Measurements from ENCODE around the gene CDC42BPB. TPM values are rescaled to one million over a fixed set of nuclear protein-coding genes. Genes with fewer than 3 reads are reported as not detected.

The CDC42BPB gene
- polyA plus RNA-seq, 1 donor (not counting 4 experiments of a cell fraction or from before 2014, with no cell fraction given), result 41.3 TPM

DNA sequence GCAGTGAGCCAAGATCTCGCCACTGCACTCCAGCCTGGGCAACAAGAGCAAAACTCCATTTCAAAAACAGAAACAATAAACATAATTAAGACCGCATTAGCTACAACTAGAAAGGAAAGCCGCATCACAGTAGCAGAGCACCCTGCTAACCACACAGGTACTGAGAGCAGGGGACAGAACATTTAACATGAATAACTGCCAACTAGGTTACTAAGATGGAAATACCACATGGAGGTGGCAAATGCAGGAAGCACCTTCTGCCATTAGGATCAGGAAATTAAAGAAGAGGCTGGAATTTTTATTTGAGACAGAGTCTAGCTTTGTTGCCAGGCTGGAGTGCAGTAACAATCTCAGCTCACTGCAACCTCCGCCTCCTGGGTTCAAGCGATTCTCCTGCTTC is 41.9 kb downstream of the CDC42BPB start:
- Histone ChIP-seq H3K9me1 (ENCODE audit: control insufficient read depth, extremely low read depth, insufficient read depth, low read length) (peaks cover 10% of the 10 kb centered on the region), H3K4me1 (ENCODE audit: control insufficient read depth, extremely low read depth, insufficient read depth, low read length) (peaks cover 17% of the 10 kb centered on the region), H3K79me2 (ENCODE audit: control insufficient read depth, insufficient read depth, low read length) (peaks cover 80% of the 10 kb centered on the region), H3K27me3 (ENCODE audit: control insufficient read depth, extremely low read depth, insufficient read depth, low read length) (no peaks in the 10 kb centered on the region), H3K27ac (ENCODE audit: control insufficient read depth, insufficient read depth, low read length) (no peak overlapping the region), H3K9me3 (ENCODE audit: control insufficient read depth, low read depth, low read length) (no peaks in the 10 kb centered on the region), H2AFZ (ENCODE audit: control insufficient read depth, low read length) (no peak overlapping the region), H3K4me3 (ENCODE audit: control insufficient read depth in 2 of 3, extremely low read depth in 1 of 3, insufficient read depth in 2 of 3, low read depth in 1 of 3, low read length in 3 of 3) (no peak overlapping the region), H3K4me2 (ENCODE audit: control insufficient read depth, extremely low read depth, insufficient read depth, low read depth, low read length) (no peak overlapping the region), H4K20me1 (ENCODE audit: control insufficient read depth, extremely low read depth, insufficient read depth, low read length) (peaks cover 42% of the 10 kb centered on the region), H3K36me3 (ENCODE audit: control insufficient read depth in 2 of 2, extremely low read depth in 1 of 2, insufficient read depth in 2 of 2, low read length in 2 of 2) (peaks cover 3 to 8% of the 10 kb centered on the region in 2 experiments), H3K9ac (ENCODE audit: control insufficient read depth, extremely low read depth, insufficient read depth, low read length) (no peak overlapping the region)
- FAIRE-seq (no peak), DNase-seq (ENCODE audit: low read depth, low spot score) (no peak)
- TF ChIP-seq EZH2 (IDR thresholded peaks at IDR 0.05; ENCODE audit: low read length), result no peak
- TF ChIP-seq, protein P1, sequence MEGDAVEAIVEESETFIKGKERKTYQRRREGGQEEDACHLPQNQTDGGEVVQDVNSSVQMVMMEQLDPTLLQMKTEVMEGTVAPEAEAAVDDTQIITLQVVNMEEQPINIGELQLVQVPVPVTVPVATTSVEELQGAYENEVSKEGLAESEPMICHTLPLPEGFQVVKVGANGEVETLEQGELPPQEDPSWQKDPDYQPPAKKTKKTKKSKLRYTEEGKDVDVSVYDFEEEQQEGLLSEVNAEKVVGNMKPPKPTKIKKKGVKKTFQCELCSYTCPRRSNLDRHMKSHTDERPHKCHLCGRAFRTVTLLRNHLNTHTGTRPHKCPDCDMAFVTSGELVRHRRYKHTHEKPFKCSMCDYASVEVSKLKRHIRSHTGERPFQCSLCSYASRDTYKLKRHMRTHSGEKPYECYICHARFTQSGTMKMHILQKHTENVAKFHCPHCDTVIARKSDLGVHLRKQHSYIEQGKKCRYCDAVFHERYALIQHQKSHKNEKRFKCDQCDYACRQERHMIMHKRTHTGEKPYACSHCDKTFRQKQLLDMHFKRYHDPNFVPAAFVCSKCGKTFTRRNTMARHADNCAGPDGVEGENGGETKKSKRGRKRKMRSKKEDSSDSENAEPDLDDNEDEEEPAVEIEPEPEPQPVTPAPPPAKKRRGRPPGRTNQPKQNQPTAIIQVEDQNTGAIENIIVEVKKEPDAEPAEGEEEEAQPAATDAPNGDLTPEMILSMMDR (optimal IDR thresholded peaks at IDR 0.05 in 1 of 3, IDR thresholded peaks at IDR 0.05 in 1 of 3, conservative IDR thresholded peaks at IDR 0.05 in 1 of 3; ENCODE audit: extremely low read depth in 1 of 3, insufficient read depth in 2 of 3, low read length in 3 of 3), result no peak
- dilution Hi-C loops (cut with MboI; ENCODE audit: extremely low pct_ligation_motif_present, low sequenced_read_pairs), result no loop called here

DNA sequence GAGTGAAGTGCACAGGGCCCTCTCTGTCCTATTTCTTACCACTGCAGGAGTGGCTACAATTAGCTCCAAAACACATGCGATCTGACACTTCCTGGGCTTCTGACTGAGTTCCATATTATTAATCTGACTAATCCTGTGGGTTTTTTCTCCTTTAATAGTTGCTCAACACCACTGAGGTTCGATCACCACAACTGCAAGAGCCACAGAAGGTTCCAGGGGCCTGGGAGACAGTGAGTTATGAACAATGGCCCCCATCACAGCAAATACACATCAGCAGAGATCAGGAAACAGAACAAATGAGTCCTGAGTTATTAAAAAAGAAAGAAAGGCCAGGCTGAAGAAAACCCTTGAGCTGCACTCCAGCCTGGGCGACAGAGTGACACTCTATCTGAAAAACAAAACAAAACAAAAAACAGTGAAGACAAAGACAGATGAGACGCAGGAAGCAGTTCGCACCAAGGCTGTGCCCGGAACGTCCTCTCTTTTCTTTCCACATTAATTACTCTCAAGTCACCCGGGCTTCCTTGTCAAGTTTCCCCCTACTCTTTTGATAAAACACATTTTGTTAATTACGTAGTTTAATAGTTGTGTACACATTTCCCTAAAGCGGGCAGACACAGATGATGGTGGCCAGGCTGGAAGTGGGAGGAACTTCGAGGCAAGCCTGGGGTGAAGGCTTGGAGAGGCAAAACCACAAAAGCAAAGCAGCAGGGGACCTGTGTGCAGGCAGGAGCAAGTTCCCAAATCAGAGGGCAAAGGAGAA is 42.7 kb downstream of the CDC42BPB start:
- Histone ChIP-seq H3K9me1 (ENCODE audit: control insufficient read depth, extremely low read depth, insufficient read depth, low read length) (peaks cover 10% of the 10 kb centered on the region), H3K36me3 (ENCODE audit: control insufficient read depth in 2 of 2, extremely low read depth in 1 of 2, insufficient read depth in 2 of 2, low read length in 2 of 2) (peaks cover 3 to 10% of the 10 kb centered on the region in 2 experiments), H3K27ac (ENCODE audit: control insufficient read depth, insufficient read depth, low read length) (no peak overlapping the region), H3K79me2 (ENCODE audit: control insufficient read depth, insufficient read depth, low read length) (peaks cover 74% of the 10 kb centered on the region), H3K9me3 (ENCODE audit: control insufficient read depth, low read depth, low read length) (no peaks in the 10 kb centered on the region), H3K4me3 (ENCODE audit: control insufficient read depth in 2 of 3, extremely low read depth in 1 of 3, insufficient read depth in 2 of 3, low read depth in 1 of 3, low read length in 3 of 3) (no peak overlapping the region), H4K20me1 (ENCODE audit: control insufficient read depth, extremely low read depth, insufficient read depth, low read length) (peaks cover 42% of the 10 kb centered on the region), H3K9ac (ENCODE audit: control insufficient read depth, extremely low read depth, insufficient read depth, low read length) (no peak overlapping the region), H3K27me3 (ENCODE audit: control insufficient read depth, extremely low read depth, insufficient read depth, low read length) (no peaks in the 10 kb centered on the region), H3K4me2 (ENCODE audit: control insufficient read depth, extremely low read depth, insufficient read depth, low read depth, low read length) (no peak overlapping the region), H2AFZ (ENCODE audit: control insufficient read depth, low read length) (no peak overlapping the region), H3K4me1 (ENCODE audit: control insufficient read depth, extremely low read depth, insufficient read depth, low read length) (peaks cover 17% of the 10 kb centered on the region)
- DNase-seq (ENCODE audit: low read depth, low spot score) (no peak), FAIRE-seq (no peak)
- TF ChIP-seq EZH2 (IDR thresholded peaks at IDR 0.05; ENCODE audit: low read length), result no peak
- TF ChIP-seq, protein P1 (optimal IDR thresholded peaks at IDR 0.05 in 1 of 3, IDR thresholded peaks at IDR 0.05 in 1 of 3, conservative IDR thresholded peaks at IDR 0.05 in 1 of 3; ENCODE audit: extremely low read depth in 1 of 3, insufficient read depth in 2 of 3, low read length in 3 of 3), result no peak
- dilution Hi-C loops (cut with MboI; ENCODE audit: extremely low pct_ligation_motif_present, low sequenced_read_pairs), result no loop called here
